HUES6 (cell line): Measurements from ENCODE around the gene COMMD8.

ENCODE experiments used
- H3K27ac ChIP-seq: 2 replicates; pipeline ENCODE4 v1.7.0; 2013; ENCODE audit warnings: low read depth, mild to moderate bottlenecking, low read length, inconsistent platforms
- H3K27me3 ChIP-seq: 2 replicates; pipeline ENCODE4 v1.6.1; 2013; ENCODE audit warnings: low read length; ENCODE audit not compliant: control insufficient read depth, insufficient read depth
- H3K36me3 ChIP-seq: 2 replicates; pipeline ENCODE4 v1.6.1; 2013; ENCODE audit warnings: low read length; ENCODE audit not compliant: control insufficient read depth, insufficient read depth
- H3K4me1 ChIP-seq: 2 replicates; pipeline ENCODE4 v1.6.1; 2013; ENCODE audit warnings: low read length; ENCODE audit not compliant: control insufficient read depth, insufficient read depth
- H3K4me3 ChIP-seq: 2 replicates; pipeline ENCODE4 v1.5.1; 2013; ENCODE audit warnings: low read depth, low read length
- H3K9ac ChIP-seq: one replicate; pipeline ENCODE4 v1.6.1; 2013; ENCODE audit warnings: mild to moderate bottlenecking, low read length
- H3K9me3 ChIP-seq: 2 replicates; pipeline ENCODE4 v1.6.1; 2013; ENCODE audit warnings: low read depth, low read length; ENCODE audit not compliant: control insufficient read depth, insufficient read depth

COMMD8 gene

GRCh38 chr4:47432749-47433148 is 30.8 kb downstream of the COMMD8 start:
- no peaks in the 10 kb centered on the region for H3K27me3 ChIP-seq

GRCh38 chr4:47427935-47428334 is 35.6 kb downstream of the COMMD8 start:
- peaks cover 7% of the 10 kb centered on the region; the same call in 1 of the 2 replicates for H3K4me1 ChIP-seq
- no peak overlapping the region for H3K9ac ChIP-seq
- H3K9me3 ChIP-seq: no peaks in the 10 kb centered on the region
- no peaks in the 10 kb centered on the region for H3K36me3 ChIP-seq
- no peak overlapping the region for H3K27ac ChIP-seq
- no peaks in the 10 kb centered on the region for H3K27me3 ChIP-seq
- H3K4me3 ChIP-seq: no peak overlapping the region

More at GRCh38 chr4:47432749-47433148, 30.8 kb downstream of the COMMD8 start:
- H3K36me3 ChIP-seq: no peaks in the 10 kb centered on the region
- H3K9ac ChIP-seq: no peak overlapping the region
- no peak overlapping the region for H3K4me3 ChIP-seq
- H3K9me3 ChIP-seq: no peaks in the 10 kb centered on the region
- peaks cover 7% of the 10 kb centered on the region; the same call in 1 of the 2 replicates for H3K4me1 ChIP-seq
- no peak overlapping the region for H3K27ac ChIP-seq

DNA sequence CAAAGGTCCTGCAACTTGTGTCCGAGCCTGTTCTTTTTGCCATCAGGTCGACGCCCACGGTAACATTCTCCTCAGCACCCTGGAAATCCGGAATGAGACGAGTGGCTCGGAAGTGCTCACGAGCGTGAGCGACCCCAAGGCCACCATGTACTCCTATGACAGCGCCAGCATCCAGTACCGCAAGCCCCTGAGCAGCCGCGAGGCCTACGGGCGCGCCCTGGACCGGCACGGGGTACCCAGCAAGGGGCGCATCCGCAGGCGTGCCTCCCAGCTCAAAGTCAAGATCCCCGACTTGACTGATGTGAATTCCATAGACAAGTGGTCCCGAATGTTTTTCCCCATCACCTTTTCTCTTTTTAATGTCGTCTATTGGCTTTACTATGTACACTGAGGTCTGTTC is 37.9 kb downstream of the COMMD8 start:
- H3K9me3 ChIP-seq: no peaks in the 10 kb centered on the region
- no peaks in the 10 kb centered on the region for H3K4me1 ChIP-seq
- no peaks in the 10 kb centered on the region for H3K36me3 ChIP-seq
- no peaks in the 10 kb centered on the region for H3K27me3 ChIP-seq
- H3K9ac ChIP-seq: no peak overlapping the region
- no peak overlapping the region for H3K27ac ChIP-seq
- H3K4me3 ChIP-seq: no peak overlapping the region

GRCh38 chr4:47419296-47419695 is 44.2 kb downstream of the COMMD8 start:
- Histone ChIP-seq H3K4me1 (no peaks in the 10 kb centered on the region; the same call in 1 of the 2 replicates), H3K9ac (no peak overlapping the region)

DNA sequence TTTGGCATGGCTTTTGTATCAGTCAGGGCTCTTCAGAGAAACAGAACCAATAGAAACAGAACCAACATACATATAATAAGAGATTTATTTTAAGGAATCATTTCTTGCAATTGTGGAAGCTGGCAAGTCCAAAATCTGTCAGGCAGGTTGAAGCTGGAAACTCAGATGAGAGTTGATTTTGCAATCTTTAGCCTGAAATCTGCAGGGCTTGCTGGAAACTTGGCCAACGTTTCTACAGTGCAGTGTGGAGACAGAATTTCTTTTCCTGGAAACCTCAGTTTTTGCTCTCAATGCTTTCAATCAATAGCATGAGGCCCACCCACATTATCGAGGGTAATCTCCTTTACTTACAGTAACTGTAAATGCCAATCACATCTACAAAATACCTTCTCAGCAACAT is 45.4 kb downstream of the COMMD8 start:
- Histone ChIP-seq H3K27ac (no peak overlapping the region), H3K9ac (no peak overlapping the region), H3K4me1 (peaks cover 6% of the 10 kb centered on the region; the same call in 1 of the 2 replicates)

More at GRCh38 chr4:47419296-47419695, 44.2 kb downstream of the COMMD8 start:
- no peaks in the 10 kb centered on the region for H3K9me3 ChIP-seq
- H3K27ac ChIP-seq: no peak overlapping the region
- H3K27me3 ChIP-seq: no peaks in the 10 kb centered on the region
- no peak overlapping the region for H3K4me3 ChIP-seq
- H3K36me3 ChIP-seq: no peaks in the 10 kb centered on the region

DNA sequence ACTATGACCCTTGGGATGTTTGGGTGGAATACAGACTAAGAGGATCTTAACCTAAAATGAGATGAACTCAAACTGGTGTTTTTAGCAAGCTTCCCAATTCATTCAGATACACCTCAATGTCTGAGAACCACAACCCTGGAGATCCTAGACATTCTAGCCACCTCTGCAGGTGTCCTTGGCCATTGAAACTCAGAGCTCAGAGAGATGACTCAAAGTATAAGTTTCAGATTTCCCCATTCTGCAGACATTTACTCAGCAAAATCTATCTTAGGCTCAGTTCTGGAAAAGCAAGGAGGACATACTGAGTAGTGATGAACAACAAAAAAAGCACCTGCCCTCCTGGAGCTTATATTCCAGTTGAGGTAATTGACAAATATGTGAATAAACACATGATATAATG is 47.8 kb downstream of the COMMD8 start:
- Histone ChIP-seq H3K27me3 (no peaks in the 10 kb centered on the region), H3K9ac (no peak overlapping the region), H3K36me3 (no peaks in the 10 kb centered on the region), H3K4me3 (no peak overlapping the region), H3K9me3 (no peaks in the 10 kb centered on the region), H3K27ac (no peak overlapping the region), H3K4me1 (peaks cover 6% of the 10 kb centered on the region; the same call in 1 of the 2 replicates)

More for the DNA sequence above, 45.4 kb downstream of the COMMD8 start:
- Histone ChIP-seq H3K9me3 (no peaks in the 10 kb centered on the region), H3K27me3 (no peaks in the 10 kb centered on the region), H3K36me3 (no peaks in the 10 kb centered on the region), H3K4me3 (no peak overlapping the region)

DNA sequence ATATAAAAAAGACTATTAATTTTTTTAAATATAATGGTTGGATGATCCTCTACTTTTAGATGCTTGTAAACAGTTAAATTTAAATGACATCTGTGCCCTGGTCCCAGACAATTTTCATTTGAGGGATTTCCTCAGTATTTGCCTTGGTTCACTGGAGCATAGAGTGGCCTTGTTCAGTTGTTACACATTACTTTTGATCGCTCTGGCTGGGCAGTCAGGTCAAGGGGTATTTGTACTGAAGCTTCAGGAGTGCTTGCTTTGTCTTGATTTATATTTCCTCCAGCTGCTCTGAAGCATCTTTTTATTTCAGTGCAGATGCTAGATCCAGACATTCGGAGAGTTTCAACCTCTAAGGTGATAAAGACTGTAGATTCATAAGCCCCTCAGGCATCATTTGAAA is 50.0 kb downstream of the COMMD8 start:
- no peak overlapping the region for H3K9ac ChIP-seq
- peaks cover 6% of the 10 kb centered on the region; the same call in 1 of the 2 replicates for H3K4me1 ChIP-seq
- H3K27me3 ChIP-seq: no peaks in the 10 kb centered on the region
- H3K27ac ChIP-seq: no peak overlapping the region
- H3K4me3 ChIP-seq: no peak overlapping the region
- no peaks in the 10 kb centered on the region for H3K9me3 ChIP-seq
- no peaks in the 10 kb centered on the region for H3K36me3 ChIP-seq

DNA sequence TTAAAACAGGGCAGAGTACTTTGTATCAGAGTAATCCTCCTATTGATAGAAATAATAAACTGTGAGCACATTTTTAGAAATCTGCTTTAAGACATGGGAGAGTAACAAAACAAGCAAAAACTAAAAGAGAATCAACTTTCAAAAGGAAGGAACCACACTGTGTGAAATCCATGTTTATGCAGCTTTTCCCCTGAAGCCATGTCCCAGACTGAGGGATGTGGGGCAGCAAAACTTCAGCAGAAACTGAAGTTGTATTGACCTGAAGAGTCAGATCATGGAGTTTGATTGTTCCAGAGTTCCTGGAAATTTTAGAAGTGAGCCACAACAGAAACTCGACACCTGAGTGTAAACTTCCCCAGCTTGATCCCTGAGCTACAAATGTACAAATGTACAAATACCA is 53.2 kb downstream of the COMMD8 start:
- Histone ChIP-seq H3K9ac (no peak overlapping the region), H3K4me3 (no peak overlapping the region), H3K27ac (no peak overlapping the region), H3K9me3 (no peaks in the 10 kb centered on the region), H3K4me1 (peaks cover 6% of the 10 kb centered on the region; the same call in 1 of the 2 replicates), H3K36me3 (no peaks in the 10 kb centered on the region), H3K27me3 (no peaks in the 10 kb centered on the region)

DNA sequence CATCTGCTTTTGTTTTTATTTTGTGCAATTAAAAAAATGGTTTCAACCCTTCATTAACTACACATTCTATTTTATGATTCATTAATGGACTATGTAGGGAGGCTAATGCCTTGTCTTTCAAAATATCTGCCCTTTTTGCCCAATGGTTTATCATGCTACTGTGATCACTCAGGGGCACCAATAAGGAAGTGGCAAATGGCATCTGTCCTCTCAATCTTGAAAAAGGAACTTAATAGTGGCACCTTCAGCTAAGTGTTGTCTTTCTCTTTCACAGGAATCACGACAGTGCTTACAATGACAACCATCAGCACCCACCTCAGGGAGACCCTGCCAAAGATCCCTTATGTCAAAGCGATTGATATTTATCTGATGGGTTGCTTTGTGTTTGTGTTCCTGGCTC is 57.1 kb downstream of the COMMD8 start:
- Histone ChIP-seq H3K4me1 (no peaks in the 10 kb centered on the region), H3K9ac (no peak overlapping the region), H3K4me3 (no peak overlapping the region), H3K36me3 (no peaks in the 10 kb centered on the region), H3K9me3 (no peaks in the 10 kb centered on the region), H3K27me3 (no peaks in the 10 kb centered on the region), H3K27ac (no peak overlapping the region)
